SK-N-SH treated with all-trans-retinoic acid at 6 μM for 48 hours (cell line): ENCODE data around the gene ECD.

Source experiments
- ATAC-seq: fragments of 200-7000 bp; cut with Tn5 transposase; 3 replicates; pipeline ENCODE4 v1.9.1; 2020; ENCODE audit warnings: mild to moderate bottlenecking, moderate library complexity
- ARNTL ChIP-seq: fragments of 450-650 bp; formaldehyde crosslinking; IDR thresholded peaks from 2 replicates; pipeline ENCODE4 v1.5.0; 2020; ENCODE audit warnings: low read depth, mild to moderate bottlenecking, moderate library complexity, borderline replicate concordance
- BACH2 ChIP-seq: fragments of 250-450 bp; sonication (Bioruptor Pico); IDR thresholded peaks from 2 replicates; pipeline ENCODE4 v1.9.0; 2021; ENCODE audit warnings: mild to moderate bottlenecking, borderline replicate concordance
- CSDC2 ChIP-seq: fragments of 250-450 bp; sonication (Bioruptor Pico); IDR thresholded peaks from 2 replicates; pipeline ENCODE4 v1.5.0; 2020; ENCODE audit warnings: mild to moderate bottlenecking, moderate library complexity
- CSRNP3 ChIP-seq: fragments of 250-450 bp; sonication (Bioruptor Pico); IDR thresholded peaks from 2 replicates; pipeline ENCODE4 v1.5.1; 2021; ENCODE audit warnings: mild to moderate bottlenecking, moderate library complexity
- ESRRG ChIP-seq: fragments of 250-450 bp; sonication (Bioruptor Pico); IDR thresholded peaks from 2 replicates; pipeline ENCODE4 v1.6.1; 2021; ENCODE audit warnings: mild to moderate bottlenecking
- GLIS3 ChIP-seq: fragments of 250-450 bp; sonication (Bioruptor Pico); IDR thresholded peaks from 2 replicates; pipeline ENCODE4 v1.5.0; 2020; ENCODE audit warnings: mild to moderate bottlenecking, moderate library complexity
- ISL1 ChIP-seq: fragments of 250-450 bp; sonication (Bioruptor Pico); IDR thresholded peaks from 2 replicates; pipeline ENCODE4 v2.1.2; 2022; ENCODE audit warnings: mild to moderate bottlenecking, moderate library complexity
- OSR1 ChIP-seq: fragments of 250-450 bp; sonication (Bioruptor Pico); IDR thresholded peaks from 2 replicates; pipeline ENCODE4 v1.8.0; 2022; ENCODE audit warnings: moderate library complexity, mild to moderate bottlenecking, inconsistent platforms
- PATZ1 ChIP-seq: fragments of 250-450 bp; sonication (Bioruptor Pico); IDR thresholded peaks from 2 replicates; pipeline ENCODE4 v1.8.0; 2020; ENCODE audit warnings: mild to moderate bottlenecking, moderate library complexity, borderline replicate concordance
- POU6F1 ChIP-seq: fragments of 250-450 bp; sonication (Bioruptor Pico); IDR thresholded peaks from 2 replicates; pipeline ENCODE4 v1.8.0; 2021; ENCODE audit warnings: low read depth, mild to moderate bottlenecking, moderate library complexity, borderline replicate concordance
- PPARA ChIP-seq: fragments of 250-450 bp; sonication (Bioruptor Pico); IDR thresholded peaks from 2 replicates; pipeline ENCODE4 v1.5.0; 2020; ENCODE audit warnings: mild to moderate bottlenecking, borderline replicate concordance
- RARB ChIP-seq: fragments of 250-450 bp; sonication (Bioruptor Pico); IDR thresholded peaks from 2 replicates; pipeline ENCODE4 v1.8.0; 2021; ENCODE audit warnings: mild to moderate bottlenecking, moderate library complexity
- SNAI2 ChIP-seq: fragments of 250-450 bp; sonication (Bioruptor Pico); IDR thresholded peaks from 2 replicates; pipeline ENCODE4 v1.5.0; 2020; ENCODE audit warnings: mild to moderate bottlenecking, moderate library complexity
- TCF4 ChIP-seq: fragments of 250-450 bp; sonication (Bioruptor Pico); IDR thresholded peaks from 2 replicates; pipeline ENCODE4 v1.8.0; 2021; ENCODE audit warnings: mild to moderate bottlenecking, moderate library complexity, borderline replicate concordance
- TOX ChIP-seq: fragments of 250-450 bp; sonication (Bioruptor Pico); IDR thresholded peaks from 2 replicates; pipeline ENCODE4 v1.8.0; 2021; ENCODE audit warnings: mild to moderate bottlenecking, moderate library complexity, borderline replicate concordance
- TSHZ2 ChIP-seq: fragments of 250-450 bp; sonication (Bioruptor Pico); IDR thresholded peaks from 2 replicates; pipeline ENCODE4 v1.5.0; 2020; ENCODE audit warnings: mild to moderate bottlenecking, moderate library complexity
- ZC3H10 ChIP-seq: fragments of 250-450 bp; sonication (Bioruptor Pico); IDR thresholded peaks from 2 replicates; pipeline ENCODE4 v1.5.1; 2021; ENCODE audit warnings: mild to moderate bottlenecking, moderate library complexity
- ZFP3 ChIP-seq: fragments of 250-450 bp; sonication (Bioruptor Pico); IDR thresholded peaks from 2 replicates; pipeline ENCODE4 v1.5.0; 2020; ENCODE audit warnings: mild to moderate bottlenecking, moderate library complexity
- ZFP30 ChIP-seq: fragments of 450-650 bp; formaldehyde crosslinking; IDR thresholded peaks from 2 replicates; pipeline ENCODE4 v1.5.0; 2022; ENCODE audit warnings: mild to moderate bottlenecking, moderate library complexity
- ZNF565 ChIP-seq: fragments of 450-650 bp; formaldehyde crosslinking; conservative IDR thresholded peaks from 2 replicates; pipeline ENCODE4 v1.5.0; 2020; ENCODE audit warnings: low read depth, mild to moderate bottlenecking, moderate library complexity
- ZNF70 ChIP-seq: fragments of 450-650 bp; formaldehyde crosslinking; IDR thresholded peaks from 2 replicates; pipeline ENCODE4 v1.5.0; 2020; ENCODE audit warnings: mild to moderate bottlenecking, moderate library complexity
- ZNF8 ChIP-seq: fragments of 450-650 bp; formaldehyde crosslinking; IDR thresholded peaks from 2 replicates; pipeline ENCODE4 v1.5.0; 2020; ENCODE audit warnings: mild to moderate bottlenecking, moderate library complexity

Gene ECD

GRCh38 chr10:73174148-73174925 lies 6.5 kb upstream of the ECD start:
- ATAC-seq, result no peak
- TF ChIP-seq SNAI2 (no peak), CSDC2 (CRISPR knock-in tag) (no peak), POU6F1 (CRISPR knock-in tag) (no peak), ZFP30 (CRISPR knock-in tag) (no peak), OSR1 (CRISPR knock-in tag) (no peak), TSHZ2 (CRISPR knock-in tag) (no peak), ARNTL (CRISPR knock-in tag) (no peak), ZFP3 (no peak), ZNF70 (CRISPR knock-in tag) (no peak)

GRCh38 chr10:73172867-73173266 lies 5.1 kb upstream of the ECD start:
- TF ChIP-seq PATZ1 (CRISPR knock-in tag) (no peak), BACH2 (CRISPR knock-in tag) (no peak), ISL1 (no peak)
- ATAC-seq, result no peak

GRCh38 chr10:73169320-73169719 lies 1.5 kb upstream of the ECD start:
- TF ChIP-seq ZFP3 (no peak), ZNF8 (no peak), ZNF565 (CRISPR knock-in tag) (no peak), ISL1 (no peak), PPARA (CRISPR knock-in tag) (no peak), ZC3H10 (CRISPR knock-in tag) (no peak), POU6F1 (CRISPR knock-in tag) (no peak), TOX (no peak), BACH2 (CRISPR knock-in tag) (no peak), ARNTL (CRISPR knock-in tag) (no peak), TCF4 (CRISPR knock-in tag) (no peak), ESRRG (CRISPR knock-in tag) (no peak), ZNF70 (CRISPR knock-in tag) (no peak), GLIS3 (CRISPR knock-in tag) (no peak), ZFP30 (CRISPR knock-in tag) (no peak), RARB (no peak), SNAI2 (no peak), CSRNP3 (no peak)
- no peak for ATAC-seq
